Frontal cortex (tissue), 4 donors: Measurements from ENCODE around the gene MYO5A. TPM values are rescaled to one million over a fixed set of nuclear protein-coding genes. Genes with fewer than 3 reads are reported as not detected.
"Not testable (repeated sequence)": the region's sequence is repeated elsewhere in the genome, so short reads cannot be mapped to it uniquely, and the experiment has no call there.

Source experiments
- DNase-seq, 2 donors: peaks; one replicate each; pipeline ENCODE4 v3.0.0; 2012; ENCODE audit warnings: low spot score in 2 of 2
- FAIRE-seq: peaks from 2 replicates; lab custom pipeline; 2012; peaks lifted over from hg19 to GRCh38; lab: Jason Lieb, UNC
- total RNA-seq: library from RNA; depleted of rRNA; stranded (reverse); fragments of >200 nt; gene quantifications from one replicate; pipeline ENCODE4 v1.2.3, GENCODE V29; 2014
- donor health status: control.
- donor health status: control.
- donor health status: control.

MYO5A gene
- total RNA-seq, 1 donor from 2014 or later, result 125 TPM

GRCh38 chr15:52480990-52481389 is 47.7 kb downstream of the MYO5A start:
- DNase-seq, result no peak
- no peak for FAIRE-seq

- DNase-seq (no peak), FAIRE-seq (no peak)
Observed at GRCh38 chr15:52466716-52467115, 62.0 kb downstream of the MYO5A start.

GRCh38 chr15:52466134-52466701 is 62.5 kb downstream of the MYO5A start:
- DNase-seq (no peak), FAIRE-seq (no peak)

GRCh38 chr15:52464478-52464877 is 64.2 kb downstream of the MYO5A start:
- DNase-seq (no peak), FAIRE-seq (no peak)

GRCh38 chr15:52464040-52464439 is 64.6 kb downstream of the MYO5A start:
- no peak for FAIRE-seq

GRCh38 chr15:52463638-52464037 is 65.0 kb downstream of the MYO5A start:
- FAIRE-seq, result no peak
- no peak for DNase-seq

More at GRCh38 chr15:52464040-52464439, 64.6 kb downstream of the MYO5A start:
- DNase-seq, result no peak

- no peak for FAIRE-seq
- no peak for DNase-seq
Observed at GRCh38 chr15:52462806-52463360, 65.8 kb downstream of the MYO5A start.

GRCh38 chr15:52459701-52460100 is 69.0 kb downstream of the MYO5A start:
- FAIRE-seq, DNase-seq: not testable (repeated sequence)

- not testable (repeated sequence) for FAIRE-seq, DNase-seq
Observed at GRCh38 chr15:52459265-52459664, 69.4 kb downstream of the MYO5A start.

GRCh38 chr15:52448011-52448890 is 80.4 kb downstream of the MYO5A start:
- FAIRE-seq (no peak), DNase-seq (no peak)

- DNase-seq (no peak), FAIRE-seq (no peak)
Observed at GRCh38 chr15:52445954-52446353, 82.7 kb downstream of the MYO5A start.

GRCh38 chr15:52445553-52445952 is 83.1 kb downstream of the MYO5A start:
- no peak for FAIRE-seq

GRCh38 chr15:52443205-52443604 is 85.5 kb downstream of the MYO5A start:
- not testable (repeated sequence) for DNase-seq

More at GRCh38 chr15:52445553-52445952, 83.1 kb downstream of the MYO5A start:
- no peak for DNase-seq

GRCh38 chr15:52441841-52442240 is 86.8 kb downstream of the MYO5A start:
- DNase-seq (no peak), FAIRE-seq (no peak)

More at GRCh38 chr15:52443205-52443604, 85.5 kb downstream of the MYO5A start:
- FAIRE-seq, result not testable (repeated sequence)

- FAIRE-seq, result no peak
- DNase-seq, result no peak
Observed at GRCh38 chr15:52440946-52441345, 87.7 kb downstream of the MYO5A start.

GRCh38 chr15:52440414-52440813 is 88.3 kb downstream of the MYO5A start:
- FAIRE-seq, result no peak
- DNase-seq, result no peak

- no peak for FAIRE-seq
- no peak for DNase-seq
Observed at GRCh38 chr15:52439470-52439869, 89.2 kb downstream of the MYO5A start.

GRCh38 chr15:52439042-52439441 is 89.6 kb downstream of the MYO5A start:
- not testable (repeated sequence) for FAIRE-seq, DNase-seq

GRCh38 chr15:52438047-52438446 is 90.6 kb downstream of the MYO5A start:
- FAIRE-seq, result no peak

GRCh38 chr15:52437646-52438045 is 91.0 kb downstream of the MYO5A start:
- no peak for DNase-seq
- FAIRE-seq, result no peak

More at GRCh38 chr15:52438047-52438446, 90.6 kb downstream of the MYO5A start:
- no peak for DNase-seq

- DNase-seq (no peak), FAIRE-seq (no peak)
Observed at GRCh38 chr15:52436981-52437380, 91.7 kb downstream of the MYO5A start.
